Activated naive CD8-positive, alpha-beta T cell treated with anti-CD3 and anti-CD28 coated beads, Interleukin-2, amount 10 ng/mL, durations not matched to agents 7 days and 5 days (primary cell): ENCODE measurements around the gene CDC14B. TPM values are rescaled to one million over a fixed set of nuclear protein-coding genes. Genes with fewer than 3 reads are reported as not detected.

Experiments
- ATAC-seq: fragments of 150-1000 bp; cut with Tn5 transposase; one replicate; pipeline ENCODE4 v1.10.0; 2021; ENCODE audit warnings: low read depth, moderate library complexity
- POLR2A ChIA-PET: fragments of 350-600 bp; sonication (Branson Sonifier 250); formaldehyde crosslinking; loops from one replicate; lab custom pipeline; 2021; ENCODE audit warnings: antibody characterized with exemption; lab: Charles Lee
- DNase-seq: peaks from one replicate; pipeline ENCODE4 v3.0.0; 2021
- H3K27ac Mint-ChIP-seq: one replicate; pipeline ENCODE4 v1.8.0; 2022; ENCODE audit warnings: mild to moderate bottlenecking, mixed read lengths
- H3K27me3 Mint-ChIP-seq: one replicate; pipeline ENCODE4 v1.8.0; 2022; ENCODE audit warnings: mild to moderate bottlenecking, moderate library complexity, mixed read lengths
- H3K36me3 Mint-ChIP-seq: one replicate; pipeline ENCODE4 v1.8.0; 2021; ENCODE audit warnings: mild to moderate bottlenecking, mixed read lengths
- H3K4me1 Mint-ChIP-seq: one replicate; pipeline ENCODE4 v1.8.0; 2021; ENCODE audit warnings: mixed read lengths
- H3K4me3 Mint-ChIP-seq: one replicate; pipeline ENCODE4 v1.8.0; 2022; ENCODE audit warnings: mild to moderate bottlenecking, moderate library complexity, mixed read lengths
- H3K9me3 Mint-ChIP-seq: one replicate; pipeline ENCODE4 v1.8.0; 2021; ENCODE audit warnings: mixed read lengths
- total RNA-seq, 2 experiments: library from RNA; stranded (reverse); gene quantifications; one replicate each; pipeline ENCODE4 v1.2.3, GENCODE V29; 2021

The CDC14B gene
- total RNA-seq, 2 experiments from 2014 or later, result 4.9 to 6.4 TPM

GRCh38 chr9:96496368-96497116 is 123.1 kb downstream of the CDC14B start:
- ATAC-seq (no peak), DNase-seq (no peak)
- H3K27ac Mint-ChIP-seq, result no peak overlapping the region
- peaks cover 2% of the 10 kb centered on the region for H3K4me1 Mint-ChIP-seq
- H3K9me3 Mint-ChIP-seq, result no peaks in the 10 kb centered on the region
- H3K36me3 Mint-ChIP-seq, result peaks cover 2% of the 10 kb centered on the region
- H3K27me3 Mint-ChIP-seq, result no peaks in the 10 kb centered on the region
- no peak overlapping the region for H3K4me3 Mint-ChIP-seq
- POLR2A ChIA-PET, result no interaction called here

- H3K4me1 Mint-ChIP-seq, result peaks cover 2% of the 10 kb centered on the region
- no peak overlapping the region for H3K27ac Mint-ChIP-seq
- no peaks in the 10 kb centered on the region for H3K27me3 Mint-ChIP-seq
- H3K4me3 Mint-ChIP-seq, result no peak overlapping the region
- DNase-seq, result no peak
- POLR2A ChIA-PET, result no interaction called here
- ATAC-seq, result no peak
- H3K9me3 Mint-ChIP-seq, result no peaks in the 10 kb centered on the region
- H3K36me3 Mint-ChIP-seq, result peaks cover 2% of the 10 kb centered on the region
Measured at GRCh38 chr9:96495341-96495740, 124.3 kb downstream of the CDC14B start.

DNA sequence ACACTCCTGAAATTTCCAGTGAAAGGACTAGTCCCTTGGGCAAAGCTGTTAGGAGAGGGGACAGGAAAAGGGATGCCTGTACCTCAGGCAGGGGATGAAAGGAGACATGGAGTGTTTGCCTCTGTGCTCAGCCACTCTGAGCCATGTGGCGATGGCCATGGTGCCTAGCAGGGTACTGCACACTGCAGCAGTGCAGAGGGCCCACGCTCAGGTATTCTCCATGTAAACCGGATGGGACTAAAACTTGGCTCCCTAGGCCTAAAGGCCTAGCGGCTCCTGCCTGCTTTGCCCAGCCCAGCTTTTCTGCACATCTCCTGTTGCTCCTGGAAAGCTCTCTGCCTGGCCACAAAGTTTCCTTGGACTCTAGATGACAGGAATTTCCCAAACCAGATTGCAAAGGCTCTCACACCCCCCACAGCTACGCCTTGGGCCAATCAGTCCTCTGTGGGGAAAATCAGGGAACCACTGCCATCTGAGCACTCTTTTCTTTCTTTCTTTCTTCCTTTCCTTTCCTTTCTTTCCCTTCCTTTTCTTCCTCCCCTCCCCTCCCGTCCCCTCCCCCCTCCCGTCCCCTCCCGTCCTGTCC is 125.3 kb downstream of the CDC14B start:
- H3K4me1 Mint-ChIP-seq, result peaks cover 2% of the 10 kb centered on the region

GRCh38 chr9:96493757-96494156 is 125.9 kb downstream of the CDC14B start:
- Mint-ChIP-seq H3K9me3 (no peaks in the 10 kb centered on the region), H3K4me1 (peaks cover 2% of the 10 kb centered on the region), H3K27ac (no peak overlapping the region), H3K27me3 (no peaks in the 10 kb centered on the region), H3K36me3 (peaks cover 2% of the 10 kb centered on the region), H3K4me3 (no peak overlapping the region)
- ATAC-seq (no peak), DNase-seq (no peak)
- POLR2A ChIA-PET, result no interaction called here

More for the DNA sequence above, 125.3 kb downstream of the CDC14B start:
- ATAC-seq, result no peak
- DNase-seq, result no peak
- H3K4me3 Mint-ChIP-seq, result no peak overlapping the region
- POLR2A ChIA-PET, result no interaction called here
- no peaks in the 10 kb centered on the region for H3K27me3 Mint-ChIP-seq
- H3K9me3 Mint-ChIP-seq, result no peaks in the 10 kb centered on the region
- H3K27ac Mint-ChIP-seq, result no peak overlapping the region
- peaks cover 2% of the 10 kb centered on the region for H3K36me3 Mint-ChIP-seq

DNA sequence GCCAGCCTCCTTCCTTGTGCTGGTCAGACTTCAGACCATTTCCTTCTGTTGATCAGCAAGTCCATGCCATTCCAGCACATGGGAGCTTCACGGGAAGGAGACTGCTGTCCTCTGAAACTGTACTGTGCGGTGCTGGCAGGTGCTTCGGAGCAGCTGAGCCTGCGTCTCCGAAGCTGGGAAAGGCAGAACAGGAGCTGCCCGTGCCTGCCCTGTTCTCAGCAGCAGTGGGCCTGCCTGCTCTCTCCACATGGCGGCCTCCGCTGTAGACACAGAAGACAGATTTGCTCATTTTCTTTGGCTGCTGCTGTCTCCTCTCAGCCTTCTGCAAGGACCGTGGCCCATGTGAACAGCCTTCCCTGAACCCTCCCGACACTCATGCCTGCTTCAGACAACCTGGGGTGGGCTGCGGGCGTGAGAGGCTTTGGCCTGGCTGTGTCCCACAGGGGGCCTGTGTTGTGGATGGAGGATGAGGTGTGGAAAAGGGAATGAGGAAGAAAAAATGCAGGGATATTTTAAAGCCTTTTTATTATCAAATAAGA is 126.6 kb downstream of the CDC14B start:
- Mint-ChIP-seq H3K36me3 (peaks cover 2% of the 10 kb centered on the region), H3K4me1 (peaks cover 2% of the 10 kb centered on the region), H3K27me3 (no peaks in the 10 kb centered on the region), H3K9me3 (no peaks in the 10 kb centered on the region), H3K27ac (no peak overlapping the region), H3K4me3 (no peak overlapping the region)
- DNase-seq (no peak), ATAC-seq (no peak)
- POLR2A ChIA-PET, result no interaction called here

DNA sequence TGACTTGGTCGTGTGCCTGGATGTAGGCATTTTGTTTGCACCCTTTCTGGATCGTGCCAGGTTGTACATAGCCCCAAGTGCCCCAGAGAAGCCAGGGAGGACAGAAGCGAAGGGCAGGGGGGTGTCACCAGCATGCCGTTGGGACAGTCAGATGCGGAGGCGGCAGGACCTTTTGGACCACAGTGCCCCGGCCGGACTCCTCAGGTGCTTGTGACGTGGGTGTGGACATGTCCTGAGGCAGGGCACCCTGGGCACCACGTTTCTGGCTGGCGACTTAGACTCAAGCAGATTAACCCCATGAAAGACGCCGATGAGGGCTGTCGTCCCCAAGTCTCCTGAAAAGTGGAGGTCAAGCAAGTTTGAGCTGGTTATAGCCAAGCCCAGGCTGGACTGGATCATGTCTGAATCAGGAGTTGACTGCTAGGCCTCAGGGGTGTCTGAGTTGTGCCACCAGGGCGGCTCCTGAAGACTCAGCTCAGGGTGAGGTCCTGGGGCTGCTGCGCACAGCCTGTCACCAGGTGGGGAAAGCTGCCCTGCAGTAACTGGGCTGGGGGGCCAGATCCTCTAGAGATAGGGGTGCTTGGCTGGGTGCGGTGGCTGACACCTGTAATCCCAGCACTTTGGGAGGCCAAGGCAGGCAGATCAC is 127.6 kb downstream of the CDC14B start:
- H3K36me3 Mint-ChIP-seq, result peaks cover 2% of the 10 kb centered on the region
- POLR2A ChIA-PET, result no interaction called here
- H3K4me3 Mint-ChIP-seq, result peak overlapping the region; percentile 28
- no peaks in the 10 kb centered on the region for H3K27me3 Mint-ChIP-seq
- no peaks in the 10 kb centered on the region for H3K9me3 Mint-ChIP-seq
- H3K27ac Mint-ChIP-seq, result peak overlapping the region; percentile 65
- no peak for ATAC-seq
- H3K4me1 Mint-ChIP-seq, result peaks cover 2% of the 10 kb centered on the region
- DNase-seq, result no peak

DNA sequence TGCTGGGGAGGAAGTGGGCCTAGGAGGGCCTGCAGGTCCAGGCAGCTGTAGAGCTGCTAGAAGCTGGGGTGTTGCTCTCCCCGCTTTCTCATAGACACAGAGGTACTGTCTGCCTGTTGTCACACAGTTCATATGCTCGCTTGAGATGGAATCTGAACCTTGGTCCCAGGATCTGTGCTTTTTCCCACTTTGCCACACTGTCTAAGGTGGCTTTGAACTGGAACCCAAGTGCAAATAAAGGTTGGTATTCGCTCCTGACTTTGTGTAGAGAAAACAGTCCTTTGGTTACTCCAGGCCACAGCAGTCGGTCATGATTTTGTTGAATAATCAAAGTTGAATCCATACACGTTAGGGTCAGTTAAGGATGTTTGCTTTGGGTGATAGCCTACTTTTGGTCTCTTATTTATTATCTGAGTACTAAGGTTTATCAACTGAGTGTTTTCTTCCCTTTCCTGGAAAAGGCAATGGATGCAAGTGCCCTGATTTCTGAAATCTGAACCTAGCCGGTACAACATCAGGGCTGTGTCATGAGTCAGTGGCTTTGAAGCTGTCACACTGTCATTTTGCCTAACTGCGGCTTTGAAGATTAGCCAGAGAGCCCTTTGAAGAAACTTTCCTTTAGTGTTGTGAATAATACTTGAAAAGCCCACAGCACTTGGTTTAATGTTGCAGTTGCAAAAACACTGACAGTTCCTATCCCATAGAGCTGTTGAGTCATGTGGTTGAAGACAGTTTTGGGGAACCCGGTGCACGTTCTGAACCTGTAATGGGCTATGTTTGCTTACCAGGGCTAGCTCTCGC is 128.4 kb downstream of the CDC14B start:
- ATAC-seq, result peak; percentile 38
- peak overlapping the region; percentile 28 for H3K4me3 Mint-ChIP-seq
- POLR2A ChIA-PET, result no interaction called here
- no peak for DNase-seq
- H3K4me1 Mint-ChIP-seq, result peaks cover 2% of the 10 kb centered on the region
- H3K27me3 Mint-ChIP-seq, result no peaks in the 10 kb centered on the region
- H3K36me3 Mint-ChIP-seq, result peaks cover 2% of the 10 kb centered on the region
- H3K27ac Mint-ChIP-seq, result peak overlapping the region; percentile 65
- H3K9me3 Mint-ChIP-seq, result no peaks in the 10 kb centered on the region

GRCh38 chr9:96490534-96491078 is 129.0 kb downstream of the CDC14B start:
- H3K27ac Mint-ChIP-seq, result no peak overlapping the region
- H3K4me3 Mint-ChIP-seq, result no peak overlapping the region
- H3K36me3 Mint-ChIP-seq, result peaks cover 3% of the 10 kb centered on the region
- no peak for ATAC-seq
- H3K4me1 Mint-ChIP-seq, result peaks cover 2% of the 10 kb centered on the region
- H3K9me3 Mint-ChIP-seq, result no peaks in the 10 kb centered on the region
- POLR2A ChIA-PET, result no interaction called here
- no peak for DNase-seq
- no peaks in the 10 kb centered on the region for H3K27me3 Mint-ChIP-seq

DNA sequence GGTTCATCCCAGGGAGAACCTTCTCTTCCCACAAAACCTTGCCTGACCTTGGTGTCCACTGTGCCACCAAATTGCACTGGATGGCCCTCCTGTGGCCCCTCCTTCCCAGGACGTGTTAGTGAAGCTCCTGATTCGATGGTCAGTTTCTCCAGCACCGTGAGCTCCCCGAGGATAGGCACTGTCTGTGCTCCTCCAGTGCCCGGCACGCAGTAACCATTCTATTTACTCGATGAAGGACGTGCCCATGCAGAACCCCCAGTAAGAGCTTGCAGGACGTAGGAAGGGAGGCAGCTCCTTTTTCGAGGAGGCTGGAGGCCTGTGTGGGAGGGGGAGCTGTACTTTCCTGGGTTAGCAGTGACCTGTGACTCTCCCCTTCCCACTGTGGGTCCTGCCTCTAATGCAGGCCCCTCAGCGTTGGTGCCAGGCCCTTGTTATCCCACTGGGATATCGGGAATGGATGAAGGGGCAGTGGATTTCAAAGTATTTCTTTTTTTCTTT is 130.1 kb downstream of the CDC14B start:
- Mint-ChIP-seq H3K4me1 (peaks cover 2% of the 10 kb centered on the region), H3K36me3 (peaks cover 4% of the 10 kb centered on the region), H3K4me3 (no peak overlapping the region), H3K9me3 (no peaks in the 10 kb centered on the region), H3K27me3 (no peaks in the 10 kb centered on the region), H3K27ac (no peak overlapping the region)
- POLR2A ChIA-PET, result no interaction called here
- no peak for ATAC-seq
- DNase-seq, result no peak

- Mint-ChIP-seq H3K27ac (no peak overlapping the region), H3K4me1 (peaks cover 2% of the 10 kb centered on the region), H3K4me3 (no peak overlapping the region), H3K27me3 (no peaks in the 10 kb centered on the region), H3K36me3 (peaks cover 6% of the 10 kb centered on the region), H3K9me3 (no peaks in the 10 kb centered on the region)
- ATAC-seq (no peak), DNase-seq (no peak)
- POLR2A ChIA-PET, result no interaction called here
Measured at GRCh38 chr9:96487949-96488348, 131.7 kb downstream of the CDC14B start.

- no peak overlapping the region for H3K4me3 Mint-ChIP-seq
- no peaks in the 10 kb centered on the region for H3K27me3 Mint-ChIP-seq
- H3K4me1 Mint-ChIP-seq, result peaks cover 5% of the 10 kb centered on the region
- no peaks in the 10 kb centered on the region for H3K9me3 Mint-ChIP-seq
- DNase-seq (no peak), ATAC-seq (no peak)
- H3K27ac Mint-ChIP-seq, result no peak overlapping the region
- H3K36me3 Mint-ChIP-seq, result peaks cover 6% of the 10 kb centered on the region
- POLR2A ChIA-PET, result no interaction called here
Measured at GRCh38 chr9:96487029-96487396, 132.6 kb downstream of the CDC14B start.

DNA sequence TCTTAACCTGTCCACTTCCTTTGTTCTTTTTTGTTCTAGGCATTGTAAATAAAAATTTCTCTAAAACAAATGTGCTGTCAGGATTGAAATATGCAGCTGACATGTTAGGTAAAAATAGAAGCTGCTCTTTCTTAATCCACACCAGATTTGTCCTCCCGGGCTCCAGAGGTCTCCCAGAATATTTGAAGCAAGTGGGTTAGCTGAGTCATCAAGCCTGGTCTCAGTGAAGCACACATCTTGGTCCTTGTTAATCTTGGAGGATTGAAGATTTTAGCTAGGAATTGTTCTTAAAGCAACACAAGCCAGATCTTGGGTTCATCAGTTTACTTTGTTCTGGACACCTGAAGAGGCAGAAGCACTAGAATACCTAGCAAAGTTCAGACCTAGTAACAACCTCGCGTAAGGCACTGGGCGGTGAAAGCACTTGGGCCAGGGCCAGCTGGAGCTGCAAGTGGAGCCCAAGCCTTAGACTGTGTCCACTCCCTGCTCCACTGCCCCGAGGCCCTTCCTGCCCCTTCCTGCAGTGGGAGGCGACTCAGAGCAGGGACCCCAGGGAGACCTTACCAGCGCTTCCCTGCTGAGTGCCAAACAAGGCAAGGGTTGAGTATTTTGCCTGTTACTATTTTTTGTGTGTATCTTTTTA is 133.1 kb downstream of the CDC14B start:
- H3K27me3 Mint-ChIP-seq, result no peaks in the 10 kb centered on the region
- H3K27ac Mint-ChIP-seq, result no peak overlapping the region
- POLR2A ChIA-PET, result no interaction called here
- H3K4me3 Mint-ChIP-seq, result no peak overlapping the region
- ATAC-seq, result no peak
- no peak for DNase-seq
- no peaks in the 10 kb centered on the region for H3K9me3 Mint-ChIP-seq
- H3K36me3 Mint-ChIP-seq, result peaks cover 4% of the 10 kb centered on the region
- peaks cover 3% of the 10 kb centered on the region for H3K4me1 Mint-ChIP-seq
